Measurements from ENCODE around the gene ZSWIM4.

- TF ChIP-seq CTCF (IDR thresholded peaks at IDR 0.05; ENCODE audit: low read depth, low read length), result no peak
- no peak for TF ChIP-seq POLR2A (IDR thresholded peaks at IDR 0.05; ENCODE audit: extremely low read depth, insufficient read length)
- no peak for TF ChIP-seq MAX (IDR thresholded peaks at IDR 0.05; ENCODE audit: low read depth, low read length)
- no peak for TF ChIP-seq MYC (IDR thresholded peaks at IDR 0.05; ENCODE audit: low read depth, low read length)
Observed at GRCh38 chr19:13797058-13797440, 1.8 kb downstream of the ZSWIM4 start.
